22Rv1 (cell line): ENCODE measurements around the gene PMP22.

Source experiments
- CTCF ChIP-seq: fragments of 450-650 bp; IDR thresholded peaks from 2 replicates; pipeline ENCODE4 v1.5.1; 2017; ENCODE audit warnings: mild to moderate bottlenecking
- ZFX ChIP-seq: fragments of 450-650 bp; IDR thresholded peaks from 2 replicates; pipeline ENCODE4 v1.6.1; 2017; ENCODE audit warnings: antibody characterized with exemption, borderline replicate concordance

GRCh38 chr17:15268461-15268860, 3.3 kb upstream of the PMP22 start:
- no peak for TF ChIP-seq CTCF
- no peak for TF ChIP-seq ZFX
